ENCODE results near the gene PDE6G. TPM values are rescaled to one million over a fixed set of nuclear protein-coding genes. Genes with fewer than 3 reads are reported as not detected.

PDE6G gene
- total RNA-seq, 1 experiment from 2014 or later: 1.6 TPM

DNA sequence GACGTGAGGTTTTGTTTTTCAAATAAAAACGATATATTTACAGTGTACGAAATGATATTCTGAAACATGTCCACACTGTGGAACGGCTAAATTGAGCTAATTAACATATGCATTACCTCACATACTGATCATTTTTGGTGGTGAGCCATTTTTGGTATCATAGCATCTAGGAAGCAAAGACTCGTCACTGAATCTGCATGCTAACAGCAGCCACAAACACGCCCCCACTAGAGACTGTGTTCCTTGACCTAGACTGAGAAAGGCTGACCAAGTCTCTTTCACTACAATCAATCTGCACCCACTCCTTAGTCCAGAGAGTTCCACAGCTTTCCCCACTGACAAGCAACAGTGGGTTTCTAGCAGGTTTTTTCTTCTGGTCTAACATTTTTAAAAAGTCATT is 48.9 kb downstream of the PDE6G start:
- Histone ChIP-seq H3K9ac (ENCODE audit: low read length) (no peak overlapping the region), H3K36me3 (ENCODE audit: insufficient read depth, low read length) (peaks cover 39% of the 10 kb centered on the region)

GRCh38 chr17:81603846-81604610 is 52.3 kb downstream of the PDE6G start:
- H2AFZ ChIP-seq (ENCODE audit: low read length): no peak overlapping the region
- H3K9me3 ChIP-seq (ENCODE audit: low read length): no peaks in the 10 kb centered on the region
- no peaks in the 10 kb centered on the region for H3K9me2 ChIP-seq (replicated peaks; ENCODE audit: insufficient read depth, low read length)
- DNase-seq: no peak
- H3K4me3 ChIP-seq (ENCODE audit: low read length): no peak overlapping the region
- H3K36me3 ChIP-seq (ENCODE audit: insufficient read depth, low read length): peaks cover 50% of the 10 kb centered on the region
- H3K4me1 ChIP-seq (ENCODE audit: low read length): peaks cover 8% of the 10 kb centered on the region
- no peaks in the 10 kb centered on the region for H3K27me3 ChIP-seq (ENCODE audit: low read length)
- H4K20me1 ChIP-seq (ENCODE audit: insufficient read depth, low read depth, low read length): no peaks in the 10 kb centered on the region
- peaks cover 24% of the 10 kb centered on the region for H3K79me2 ChIP-seq (ENCODE audit: low read length)
- H3K9ac ChIP-seq (ENCODE audit: low read length): no peak overlapping the region
- H3K4me2 ChIP-seq (ENCODE audit: low read depth, low read length, poor library complexity, severe bottlenecking): no peak overlapping the region
- no peak overlapping the region for H3K27ac ChIP-seq (ENCODE audit: low read length)

More for the DNA sequence above, 48.9 kb downstream of the PDE6G start:
- Histone ChIP-seq H3K79me2 (ENCODE audit: low read length) (peaks cover 24% of the 10 kb centered on the region), H3K27ac (ENCODE audit: low read length) (no peak overlapping the region), H3K4me1 (ENCODE audit: low read length) (no peaks in the 10 kb centered on the region), H3K4me3 (ENCODE audit: low read length) (no peak overlapping the region), H3K4me2 (ENCODE audit: low read depth, low read length, poor library complexity, severe bottlenecking) (no peak overlapping the region), H4K20me1 (ENCODE audit: insufficient read depth, low read depth, low read length) (no peaks in the 10 kb centered on the region), H3K9me3 (ENCODE audit: low read length) (no peaks in the 10 kb centered on the region), H3K9me2 (replicated peaks; ENCODE audit: insufficient read depth, low read length) (no peaks in the 10 kb centered on the region), H2AFZ (ENCODE audit: low read length) (no peak overlapping the region), H3K27me3 (ENCODE audit: low read length) (no peaks in the 10 kb centered on the region)
- DNase-seq: no peak

DNA sequence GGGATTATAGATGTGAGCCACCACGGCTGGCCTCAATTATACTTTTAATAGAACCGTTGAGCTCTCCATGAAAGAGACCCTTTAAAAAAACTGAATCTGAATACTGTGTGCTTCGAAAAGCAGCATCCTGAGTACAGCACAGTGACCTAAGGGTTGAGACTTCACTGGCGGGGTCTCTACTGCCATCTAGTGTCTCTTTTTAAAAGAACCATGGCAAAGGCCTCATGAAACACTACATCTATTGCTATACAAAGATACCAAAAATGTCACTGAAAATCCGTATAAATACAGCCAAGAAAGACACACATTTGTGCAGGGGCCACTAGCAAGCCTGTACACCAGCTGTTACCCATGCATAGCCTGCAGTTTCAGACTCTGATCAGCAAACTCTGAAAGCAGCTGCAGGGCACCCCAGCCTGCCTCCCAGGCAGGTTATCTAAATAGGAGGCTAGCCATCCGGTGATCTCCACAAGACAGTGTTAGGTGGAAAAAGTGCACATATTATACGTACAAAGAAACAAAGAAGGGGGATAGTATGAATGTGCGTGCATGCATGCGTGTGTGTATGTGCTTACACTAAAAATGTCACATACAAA is 54.7 kb downstream of the PDE6G start:
- Histone ChIP-seq H3K9ac (ENCODE audit: low read length) (no peak overlapping the region), H4K20me1 (ENCODE audit: insufficient read depth, low read depth, low read length) (no peaks in the 10 kb centered on the region), H3K36me3 (ENCODE audit: insufficient read depth, low read length) (peaks cover 49% of the 10 kb centered on the region), H3K9me3 (ENCODE audit: low read length) (no peaks in the 10 kb centered on the region), H2AFZ (ENCODE audit: low read length) (no peak overlapping the region), H3K9me2 (replicated peaks; ENCODE audit: insufficient read depth, low read length) (no peaks in the 10 kb centered on the region), H3K27me3 (ENCODE audit: low read length) (no peaks in the 10 kb centered on the region), H3K27ac (ENCODE audit: low read length) (0 out of 2 replicates have a peak overlapping the region, but pooled peaks have one; percentile 13), H3K4me3 (ENCODE audit: low read length) (no peak overlapping the region), H3K79me2 (ENCODE audit: low read length) (peaks cover 20% of the 10 kb centered on the region), H3K4me2 (ENCODE audit: low read depth, low read length, poor library complexity, severe bottlenecking) (no peak overlapping the region), H3K4me1 (ENCODE audit: low read length) (peaks cover 19% of the 10 kb centered on the region)
- peak; percentile 90 for DNase-seq

Small RNAs within 50 kb of the gene (small RNA-seq; reads per million reads assigned to genes)
- not detected for gene MIR6786

Other genes starting within 250 kb of the PDE6G start
- 2,634 and 2,913 TPM in 2 replicates for gene ACTG1, start 143.7 kb downstream of the PDE6G start, total RNA-seq (2014; rRNA removed; shearing (Covaris generic); ENCODE audit: low replicate concordance)
- 0.63 and 1.2 TPM in 2 replicates for gene FSCN2, start 128.2 kb downstream of the PDE6G start, total RNA-seq (2014; rRNA removed; shearing (Covaris generic); ENCODE audit: low replicate concordance)
- gene FAAP100, start 104.2 kb downstream of the PDE6G start, total RNA-seq (2014; rRNA removed; shearing (Covaris generic); ENCODE audit: low replicate concordance): 14.8 and 30.9 TPM in 2 replicates
- 32.4 and 50.3 TPM in 2 replicates for gene NPLOC4, start 19.4 kb downstream of the PDE6G start, total RNA-seq (2014; rRNA removed; shearing (Covaris generic); ENCODE audit: low replicate concordance)
- gene TSPAN10, start 19.3 kb downstream of the PDE6G start, total RNA-seq (2014; rRNA removed; shearing (Covaris generic); ENCODE audit: low replicate concordance): 1.5 and 1.7 TPM in 2 replicates
- 78.7 and 122 TPM in 2 replicates for gene OXLD1, start 10.1 kb upstream of the PDE6G start, total RNA-seq (2014; rRNA removed; shearing (Covaris generic); ENCODE audit: low replicate concordance)
- gene CCDC137, start 10.2 kb upstream of the PDE6G start, total RNA-seq (2014; rRNA removed; shearing (Covaris generic); ENCODE audit: low replicate concordance): 8.1 and 31.9 TPM in 2 replicates
- 22.4 and 40.7 TPM in 2 replicates for gene ARL16, start 27.3 kb upstream of the PDE6G start, total RNA-seq (2014; rRNA removed; shearing (Covaris generic); ENCODE audit: low replicate concordance)
- 57.2 and 90.1 TPM in 2 replicates for gene HGS, start 27.5 kb upstream of the PDE6G start, total RNA-seq (2014; rRNA removed; shearing (Covaris generic); ENCODE audit: low replicate concordance)
- gene MRPL12, start 46.8 kb upstream of the PDE6G start, total RNA-seq (2014; rRNA removed; shearing (Covaris generic); ENCODE audit: low replicate concordance): 13.6 and 39.8 TPM in 2 replicates
- gene SLC25A10, start 55.7 kb upstream of the PDE6G start, total RNA-seq (2014; rRNA removed; shearing (Covaris generic); ENCODE audit: low replicate concordance): 8.6 and 15.0 TPM in 2 replicates
- gene GCGR, start 147.6 kb upstream of the PDE6G start, total RNA-seq (2014; rRNA removed; shearing (Covaris generic); ENCODE audit: low replicate concordance): not detected in 2 replicates
- gene MCRIP1, start 176.7 kb upstream of the PDE6G start, total RNA-seq (2014; rRNA removed; shearing (Covaris generic); ENCODE audit: low replicate concordance): 55.9 and 99.9 TPM in 2 replicates
- gene PPP1R27, start 178.5 kb upstream of the PDE6G start, total RNA-seq (2014; rRNA removed; shearing (Covaris generic); ENCODE audit: low replicate concordance): 0.25 TPM in 1 of 2 replicates, not detected in the other
- 175 and 263 TPM in 2 replicates for gene P4HB, start 204.0 kb upstream of the PDE6G start, total RNA-seq (2014; rRNA removed; shearing (Covaris generic); ENCODE audit: low replicate concordance)
- gene ARHGDIA, start 214.8 kb upstream of the PDE6G start, total RNA-seq (2014; rRNA removed; shearing (Covaris generic); ENCODE audit: low replicate concordance): 68.5 and 119 TPM in 2 replicates
- 70.1 and 191 TPM in 2 replicates for gene ALYREF, start 235.0 kb upstream of the PDE6G start, total RNA-seq (2014; rRNA removed; shearing (Covaris generic); ENCODE audit: low replicate concordance)
- gene ANAPC11, start 235.2 kb upstream of the PDE6G start, total RNA-seq (2014; rRNA removed; shearing (Covaris generic); ENCODE audit: low replicate concordance): 87.1 and 132 TPM in 2 replicates
- 0.07 TPM in 1 of 2 replicates, not detected in the other for gene NPB, start 245.7 kb upstream of the PDE6G start, total RNA-seq (2014; rRNA removed; shearing (Covaris generic); ENCODE audit: low replicate concordance)

All from Karpas-422 (cell line).